Medulla oblongata (tissue), 1 donor: ENCODE measurements around the gene RAD21L1.
"Not testable (repeated sequence)": the region's sequence is repeated elsewhere in the genome, so short reads cannot be mapped to it uniquely, and the experiment has no call there.

ENCODE experiments used
- DNase-seq: peaks from one replicate; pipeline ENCODE4 v3.0.0-alpha.2; 2015; ENCODE audit errors: extremely low spot score

Gene RAD21L1

GRCh38 chr20:1225263-1225782, 521 bp upstream of the RAD21L1 start:
- DNase-seq, result no peak

GRCh38 chr20:1229541-1229940, 3.7 kb downstream of the RAD21L1 start:
- DNase-seq, result no peak

- DNase-seq, result no peak
Measured at GRCh38 chr20:1232286-1233111, 6.7 kb downstream of the RAD21L1 start.

GRCh38 chr20:1240549-1240948, 14.7 kb downstream of the RAD21L1 start:
- no peak for DNase-seq

- no peak for DNase-seq
Measured at GRCh38 chr20:1241456-1241855, 15.6 kb downstream of the RAD21L1 start.

GRCh38 chr20:1242099-1242498, 16.3 kb downstream of the RAD21L1 start:
- no peak for DNase-seq

GRCh38 chr20:1242530-1242929, 16.7 kb downstream of the RAD21L1 start:
- DNase-seq, result no peak

- DNase-seq, result no peak
Measured at GRCh38 chr20:1245578-1245977, 19.7 kb downstream of the RAD21L1 start.

- DNase-seq, result no peak
Measured at GRCh38 chr20:1247689-1248088, 21.8 kb downstream of the RAD21L1 start.

- DNase-seq, result not testable (repeated sequence)
Measured at GRCh38 chr20:1250282-1250681, 24.4 kb downstream of the RAD21L1 start.

GRCh38 chr20:1252416-1252815, 26.6 kb downstream of the RAD21L1 start:
- no peak for DNase-seq

- DNase-seq, result no peak
Measured at GRCh38 chr20:1254254-1254653, 28.4 kb downstream of the RAD21L1 start.

- DNase-seq, result no peak
Measured at GRCh38 chr20:1255675-1256074, 29.8 kb downstream of the RAD21L1 start.

- DNase-seq, result no peak
Measured at GRCh38 chr20:1263853-1264252, 38.0 kb downstream of the RAD21L1 start.

- no peak for DNase-seq
Measured at GRCh38 chr20:1264727-1265126, 38.9 kb downstream of the RAD21L1 start.

- DNase-seq, result no peak
Measured at GRCh38 chr20:1265226-1265915, 39.5 kb downstream of the RAD21L1 start.

GRCh38 chr20:1265916-1266166, 40.0 kb downstream of the RAD21L1 start:
- DNase-seq, result no peak

- DNase-seq, result peak; percentile 20
Measured at GRCh38 chr20:1266167-1266973, 40.5 kb downstream of the RAD21L1 start, which contains the start of gene SNPH. Gene SNPH (plus strand): TSS chr20:1266294. CDS start chr20:1296240, 29,946 bp downstream.

GRCh38 chr20:1267161-1267560, 41.3 kb downstream of the RAD21L1 start:
- DNase-seq, result no peak

GRCh38 chr20:1267809-1268374, 42.0 kb downstream of the RAD21L1 start:
- DNase-seq, result no peak

GRCh38 chr20:1269235-1269634, 43.4 kb downstream of the RAD21L1 start:
- DNase-seq, result no peak

GRCh38 chr20:1269850-1270249, 44.0 kb downstream of the RAD21L1 start:
- DNase-seq, result no peak
